ENCODE measurements around the gene TSFM.
A peak's percentile ranks its signal among the peaks of the same experiment; 100 is the strongest.

The TSFM gene

DNA sequence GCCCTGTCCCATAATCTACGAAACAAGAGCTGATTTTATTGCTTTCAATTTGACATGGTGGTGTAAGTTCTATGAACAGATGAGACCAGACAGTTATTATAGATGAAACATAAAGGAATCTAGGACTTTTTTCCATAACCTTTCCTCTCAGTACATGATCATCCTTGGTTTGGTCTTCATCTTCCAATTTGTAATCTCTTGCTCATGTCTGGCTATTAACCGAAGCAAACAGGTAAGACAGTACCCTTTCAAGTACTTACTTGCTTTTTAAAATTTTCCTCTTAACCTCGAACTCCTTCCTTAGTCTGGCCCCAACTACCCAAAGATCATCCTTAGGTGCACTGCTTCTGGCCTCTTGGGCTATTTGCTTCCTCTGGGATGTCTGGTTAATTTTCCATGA is 36.6 kb upstream of the TSFM start:
- no peak for DNase-seq (ENCODE audit: low read depth, low spot score)

DNA sequence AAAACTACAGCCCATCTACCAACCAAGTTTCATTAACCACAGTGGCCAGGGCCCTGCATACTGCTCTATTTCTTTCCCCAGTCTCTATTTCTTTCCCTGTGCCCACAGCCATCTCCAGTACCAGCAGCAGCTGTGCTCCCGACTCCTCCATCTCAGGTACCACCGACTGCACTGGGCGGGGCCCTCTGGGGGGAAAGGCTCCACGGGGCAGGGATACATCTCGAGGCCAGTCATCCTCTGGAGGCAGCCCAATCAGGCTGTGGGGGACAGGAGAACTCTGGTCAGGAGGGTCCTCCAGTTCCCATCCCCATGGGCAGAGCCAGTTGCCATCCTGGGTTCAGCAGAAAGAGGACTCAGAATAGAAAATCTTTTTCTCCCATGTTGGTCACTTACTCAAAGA is 33.5 kb upstream of the TSFM start:
- no peak for DNase-seq (ENCODE audit: low read depth, low spot score)

DNA sequence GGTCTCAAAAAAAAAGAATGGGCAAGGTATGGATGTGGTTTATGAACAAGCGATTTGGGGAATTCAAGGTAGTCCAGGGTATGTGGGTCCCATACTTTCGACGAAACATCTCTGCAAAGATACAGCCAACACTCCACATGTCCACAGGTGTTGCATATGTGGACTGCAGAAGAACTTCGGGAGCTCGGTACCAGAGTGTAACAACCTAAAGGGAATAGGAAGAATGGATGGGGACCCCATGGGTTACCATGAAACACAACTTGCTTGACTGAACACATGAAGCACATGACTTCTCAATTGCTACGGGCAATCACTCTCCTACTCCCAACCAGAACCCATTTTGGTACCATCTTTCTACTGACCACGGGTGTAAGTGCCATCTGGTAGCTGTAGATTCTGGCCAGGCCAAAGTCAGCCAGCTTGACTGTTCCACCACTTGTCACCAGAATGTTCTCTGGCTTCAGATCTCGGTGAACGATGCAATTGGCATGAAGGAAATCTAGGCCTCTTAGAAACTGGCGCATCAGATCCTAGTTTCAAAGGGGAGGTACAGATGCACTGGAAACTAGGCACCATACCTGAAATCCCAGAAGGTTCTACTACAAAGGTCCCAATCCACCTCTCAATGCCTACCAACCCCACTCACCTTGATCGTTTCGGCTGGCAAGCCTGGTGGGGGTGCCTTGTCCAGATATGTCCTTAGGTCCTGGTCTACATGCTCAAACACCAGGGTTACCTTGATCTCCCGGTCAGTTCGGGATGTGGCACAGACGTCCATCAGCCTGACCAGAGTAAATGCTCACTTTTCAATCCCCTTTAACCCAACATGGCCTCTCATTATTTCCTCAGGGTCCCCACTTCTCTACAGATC is 31.8 kb upstream of the TSFM start:
- DNase-seq (ENCODE audit: low read depth, low spot score): no peak

DNA sequence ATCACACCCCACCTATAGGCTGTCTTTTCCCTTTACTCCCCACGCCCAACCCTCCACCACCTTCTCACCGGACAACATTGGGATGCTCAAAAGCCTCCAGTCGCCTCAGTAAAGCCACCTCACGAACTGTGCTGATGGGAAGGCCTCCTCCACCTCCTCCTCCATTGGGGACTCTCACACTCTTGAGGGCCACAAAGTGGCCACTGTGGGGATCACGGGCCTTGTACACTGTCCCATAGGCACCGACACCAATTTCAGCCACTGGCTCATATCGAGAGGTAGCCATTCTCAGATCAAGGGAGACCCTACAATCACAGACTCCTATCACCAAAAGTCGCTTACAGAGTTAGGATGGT is 31.2 kb upstream of the TSFM start:
- DNase-seq (ENCODE audit: low read depth, low spot score): no peak

DNA sequence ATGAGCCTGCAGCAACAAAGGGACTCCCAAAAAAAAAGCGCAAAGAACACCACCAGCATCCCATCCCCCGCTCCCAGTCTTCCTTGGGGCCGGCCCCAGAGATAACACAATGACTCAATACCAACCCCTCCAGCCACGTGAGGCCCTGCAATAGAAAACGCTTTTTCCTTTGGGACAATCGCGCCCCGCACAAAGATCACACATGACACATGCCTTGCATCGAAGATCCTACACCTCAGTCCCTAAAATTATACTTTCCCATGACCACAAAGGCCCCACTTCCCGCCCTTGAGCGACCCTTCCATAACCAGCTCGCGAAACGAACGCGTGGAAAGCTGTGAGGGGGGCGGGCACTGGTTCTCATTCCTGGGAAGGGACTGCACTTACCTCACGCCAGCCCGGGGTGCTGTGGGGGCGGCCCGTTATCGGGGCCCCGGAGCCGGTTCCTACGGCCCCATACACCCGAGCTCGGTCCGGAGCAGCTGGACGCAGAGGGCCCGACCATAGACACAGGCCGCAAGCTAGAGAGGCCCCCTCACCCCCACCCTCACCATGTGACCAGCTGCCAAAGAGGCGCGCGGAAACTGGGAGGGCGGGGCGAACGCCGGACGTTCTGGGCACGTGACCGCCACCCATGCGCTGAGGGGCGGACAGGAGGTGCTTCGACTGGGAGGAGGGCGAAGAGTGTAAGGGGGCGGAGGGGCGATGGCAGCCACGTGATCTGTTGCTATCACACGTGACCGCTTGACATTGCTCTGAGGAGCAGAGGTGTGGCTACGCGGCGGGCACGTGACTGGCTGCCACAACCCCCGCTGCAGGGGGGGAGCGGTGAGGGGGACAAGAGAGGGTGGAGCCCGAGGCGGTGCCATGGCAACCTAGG is 30.6 kb upstream of the TSFM start, which contains the start of gene CDK4:
TSS of gene CDK4 (minus strand) at position 523 of the 880 bp plus-strand sequence. CDS start 593 bp downstream, outside the sequence.
- peak; percentile 96 for DNase-seq (ENCODE audit: low read depth, low spot score)

DNA sequence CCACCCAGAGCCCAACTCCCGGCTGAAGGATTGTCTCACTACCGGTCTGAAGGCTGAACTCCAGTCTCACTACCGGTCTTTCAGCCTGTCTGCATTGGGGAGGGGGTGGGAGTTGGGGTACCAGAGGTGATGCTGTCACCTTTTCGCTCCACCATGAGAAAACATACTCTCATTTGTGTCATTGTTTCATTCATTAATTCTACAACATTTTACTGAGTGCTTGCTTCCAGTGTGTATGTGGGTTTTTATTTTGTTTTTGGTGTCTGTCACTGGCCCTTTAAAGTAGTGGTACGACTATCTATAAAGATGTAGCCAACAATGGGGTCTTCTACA is 30.0 kb upstream of the TSFM start:
- DNase-seq (ENCODE audit: low read depth, low spot score): no peak

DNA sequence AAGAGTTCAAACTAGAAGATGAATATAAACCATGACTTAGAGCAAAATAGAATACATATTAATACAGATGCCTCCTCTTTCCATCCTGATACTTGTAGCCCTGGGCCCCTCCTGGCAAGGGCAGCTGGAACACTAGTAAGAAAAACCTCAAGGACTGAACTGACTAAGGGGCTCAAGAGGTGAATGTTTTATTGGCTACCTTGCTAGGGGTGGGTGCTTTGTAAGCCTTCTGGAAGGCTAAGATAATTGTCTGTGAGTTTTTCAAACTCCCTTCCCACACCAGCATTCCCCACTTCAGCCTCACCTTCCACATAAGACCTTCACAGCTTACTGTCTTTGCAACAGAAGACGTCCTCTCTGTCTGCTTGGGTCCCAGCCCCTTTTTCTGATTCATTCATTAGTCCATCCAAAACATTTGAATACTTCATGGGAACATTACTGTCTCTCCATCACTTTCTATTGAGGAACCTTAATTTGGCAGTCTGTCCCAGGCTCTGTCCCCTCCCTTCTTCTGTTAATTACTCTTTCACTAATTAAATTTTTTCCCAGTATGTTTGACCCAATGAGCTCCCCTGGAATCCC is 28.7 kb upstream of the TSFM start:
- no peak for DNase-seq (ENCODE audit: low read depth, low spot score)

DNA sequence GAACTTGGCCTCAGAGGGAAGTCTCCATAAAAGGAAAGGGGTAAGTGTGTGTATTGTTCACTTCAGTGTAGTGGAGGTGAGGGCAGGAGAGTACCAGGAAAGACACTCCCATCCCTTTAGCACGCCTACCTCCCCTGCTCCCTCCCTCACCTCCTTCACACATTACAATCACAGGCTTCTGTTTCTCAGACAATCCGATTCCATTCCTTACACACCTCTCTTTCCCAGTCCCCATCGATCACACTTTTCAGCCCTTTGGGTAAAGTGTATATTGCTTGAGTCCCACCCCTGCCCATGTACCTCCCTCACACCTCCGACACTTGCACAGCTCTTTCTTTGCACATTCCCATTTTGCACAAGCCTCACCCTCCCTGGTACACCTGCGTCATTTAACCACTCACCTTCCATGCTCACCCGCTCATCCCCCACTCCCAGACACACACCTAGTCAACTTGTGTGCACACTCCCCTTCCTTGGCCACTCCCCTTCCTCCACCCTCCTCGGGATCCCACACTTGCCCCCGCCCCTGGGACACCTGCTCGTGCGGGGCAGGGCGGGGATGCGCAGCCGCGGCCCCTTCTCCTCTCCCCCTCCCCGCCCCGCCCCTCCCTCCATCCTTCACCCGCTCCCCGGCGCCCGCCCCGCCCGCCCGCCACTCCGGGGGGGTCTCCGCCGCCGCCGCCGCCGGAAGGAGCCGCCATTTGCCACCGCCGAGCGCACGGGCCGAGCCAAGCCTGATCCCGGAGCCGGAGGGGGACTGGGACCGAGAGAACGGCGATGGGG is 28.0 kb upstream of the TSFM start, which contains the start of gene MARCHF9:
TSS of gene MARCHF9 (plus strand) at position 693 of the 783 bp plus-strand sequence. CDS start 426 bp downstream, outside the sequence.
- peak; percentile 59 for DNase-seq (ENCODE audit: low read depth, low spot score)

DNA sequence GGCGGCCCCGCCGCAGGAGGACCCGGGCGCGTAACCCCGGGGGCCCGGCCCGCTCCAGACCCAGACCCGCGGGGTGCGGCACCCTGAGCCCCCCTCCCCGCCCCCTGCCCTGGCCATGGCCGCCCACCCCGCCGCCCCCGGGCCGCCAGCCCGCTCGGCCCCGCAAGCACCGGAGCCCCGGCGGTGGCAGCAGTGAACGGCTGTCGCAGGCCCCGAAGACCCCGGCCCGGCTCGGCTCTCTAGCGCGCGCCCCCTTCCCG is 27.5 kb upstream of the TSFM start:
- no peak for DNase-seq (ENCODE audit: low read depth, low spot score)

DNA sequence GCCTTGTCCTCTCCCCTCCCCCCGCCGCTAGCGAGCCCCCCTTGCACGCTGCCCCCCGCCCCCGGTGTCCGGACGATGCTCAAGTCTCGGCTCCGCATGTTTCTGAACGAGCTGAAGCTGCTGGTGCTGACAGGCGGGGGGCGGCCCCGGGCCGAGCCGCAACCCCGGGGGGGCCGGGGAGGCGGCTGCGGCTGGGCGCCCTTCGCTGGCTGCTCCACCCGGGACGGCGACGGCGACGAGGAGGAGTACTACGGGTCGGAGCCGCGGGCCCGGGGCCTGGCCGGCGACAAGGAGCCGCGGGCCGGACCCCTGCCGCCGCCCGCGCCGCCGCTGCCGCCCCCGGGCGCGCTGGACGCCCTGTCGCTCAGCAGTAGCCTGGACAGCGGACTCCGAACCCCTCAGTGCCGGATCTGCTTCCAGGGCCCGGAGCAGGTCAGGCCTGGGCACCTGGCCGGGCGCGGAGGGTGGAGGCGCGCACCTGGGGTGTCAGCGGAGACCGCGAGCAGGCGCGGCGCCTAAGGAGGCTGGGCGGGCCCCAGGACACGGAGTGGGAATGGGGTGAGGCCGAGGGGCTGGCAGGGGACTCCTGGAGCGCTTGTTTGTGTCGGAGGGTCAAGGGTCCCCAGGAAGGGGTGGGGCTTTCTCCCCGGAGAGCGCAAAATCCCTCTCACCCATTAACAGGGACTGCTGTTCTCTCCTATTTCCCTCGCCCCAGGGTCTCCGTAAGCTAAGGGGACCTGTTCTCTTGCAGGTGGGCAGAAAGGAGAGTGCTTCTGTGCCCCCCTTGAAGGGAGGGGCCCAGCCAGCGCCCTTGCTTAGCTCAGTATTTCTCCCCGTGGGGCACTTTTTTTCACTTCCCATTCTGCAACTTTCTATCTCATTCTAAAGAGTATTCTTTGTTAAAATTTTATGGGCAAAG is 26.9 kb upstream of the TSFM start:
- DNase-seq (ENCODE audit: low read depth, low spot score): no peak

DNA sequence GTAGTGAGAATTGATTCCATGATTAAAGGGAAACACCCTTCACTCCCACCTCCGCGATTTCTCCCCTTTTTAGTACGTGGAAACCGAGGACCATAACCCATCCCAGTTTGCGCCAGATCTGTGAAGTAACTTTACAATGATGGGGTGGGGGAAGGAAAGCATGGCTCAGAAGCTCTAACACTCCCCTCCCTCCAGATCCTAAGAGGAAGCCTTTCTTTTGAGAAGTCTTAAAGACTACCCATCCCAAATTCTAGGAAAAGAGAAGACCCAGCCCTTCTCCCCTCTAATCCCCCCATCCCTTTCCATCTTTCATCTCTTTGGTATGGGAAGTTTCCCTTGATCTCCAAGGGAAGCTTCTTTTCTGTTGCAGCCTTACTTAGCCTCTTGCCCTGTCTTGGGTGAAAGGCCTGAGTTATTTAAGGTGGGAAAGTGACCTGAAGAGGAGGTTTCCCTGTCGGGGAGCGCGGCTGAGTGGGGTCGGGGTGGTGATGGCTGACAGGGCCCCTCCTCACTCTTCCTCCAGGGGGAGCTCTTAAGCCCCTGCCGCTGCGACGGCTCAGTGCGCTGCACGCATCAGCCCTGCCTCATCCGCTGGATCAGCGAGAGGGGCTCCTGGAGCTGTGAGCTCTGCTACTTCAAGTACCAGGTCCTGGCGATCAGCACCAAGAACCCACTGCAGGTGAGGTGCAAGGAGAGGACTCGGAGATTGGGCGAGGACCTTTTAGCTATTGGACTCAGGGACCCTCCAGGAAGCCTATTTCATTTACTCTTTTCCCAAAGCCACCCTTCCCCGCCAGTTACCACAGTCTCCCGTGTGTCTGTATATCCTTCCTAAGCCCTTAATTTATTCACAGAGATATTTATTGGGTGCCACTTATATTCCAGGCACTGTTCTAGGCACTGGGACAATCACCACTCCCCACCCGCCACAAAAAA is 25.9 kb upstream of the TSFM start:
- DNase-seq (ENCODE audit: low read depth, low spot score): peak; percentile 55

DNA sequence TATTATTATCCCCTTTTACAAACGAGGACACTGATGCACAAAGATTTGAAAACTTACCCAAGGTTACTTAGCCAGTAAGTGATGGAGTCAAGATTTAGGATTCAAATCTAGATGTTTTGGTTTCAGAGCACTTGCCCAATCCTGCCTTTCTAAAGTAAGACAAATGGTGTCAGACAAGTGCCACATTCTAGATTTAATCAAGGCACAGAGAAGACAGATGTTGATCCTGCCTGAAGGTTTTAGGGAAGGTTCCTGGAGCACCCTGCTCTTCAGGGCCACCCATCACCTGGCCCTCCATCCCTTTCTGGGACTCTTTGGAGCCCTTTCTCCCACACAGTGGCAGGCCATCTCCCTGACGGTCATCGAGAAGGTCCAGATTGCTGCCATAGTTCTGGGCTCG is 24.8 kb upstream of the TSFM start:
- no peak for DNase-seq (ENCODE audit: low read depth, low spot score)

DNA sequence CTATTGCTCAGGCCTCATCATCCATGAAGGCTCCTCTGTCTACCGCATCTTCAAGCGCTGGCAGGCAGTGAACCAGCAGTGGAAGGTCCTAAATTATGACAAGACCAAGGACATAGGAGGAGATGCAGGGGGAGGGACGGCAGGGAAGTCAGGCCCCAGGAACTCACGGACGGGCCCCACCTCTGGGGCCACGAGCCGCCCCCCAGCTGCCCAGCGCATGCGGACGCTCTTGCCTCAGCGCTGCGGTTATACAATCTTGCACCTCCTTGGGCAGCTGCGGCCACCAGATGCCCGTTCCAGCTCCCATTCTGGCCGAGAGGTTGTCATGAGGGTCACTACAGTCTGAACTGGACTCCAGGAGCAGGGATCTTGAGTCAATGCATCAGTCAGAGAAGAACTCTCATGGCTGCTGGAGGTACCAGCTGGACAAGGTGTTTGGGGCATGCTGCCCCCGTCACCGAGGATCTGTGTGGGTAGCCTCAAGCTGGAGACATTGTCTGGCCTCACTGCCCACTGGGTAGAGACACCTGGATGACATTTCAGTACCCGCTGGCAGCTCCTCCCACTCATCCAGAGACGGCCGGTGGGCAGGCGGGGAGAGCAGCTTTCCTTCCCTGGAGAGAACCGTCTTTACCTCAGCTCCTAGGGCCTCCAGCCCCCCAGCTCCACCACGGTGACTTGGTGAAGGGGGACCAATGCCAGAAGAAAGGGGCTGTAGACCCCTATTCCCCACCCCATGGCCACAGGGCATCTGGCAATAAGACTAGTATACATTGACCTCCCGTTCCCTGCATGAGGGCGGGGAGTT is 23.8 kb upstream of the TSFM start:
- DNase-seq (ENCODE audit: low read depth, low spot score): no peak

DNA sequence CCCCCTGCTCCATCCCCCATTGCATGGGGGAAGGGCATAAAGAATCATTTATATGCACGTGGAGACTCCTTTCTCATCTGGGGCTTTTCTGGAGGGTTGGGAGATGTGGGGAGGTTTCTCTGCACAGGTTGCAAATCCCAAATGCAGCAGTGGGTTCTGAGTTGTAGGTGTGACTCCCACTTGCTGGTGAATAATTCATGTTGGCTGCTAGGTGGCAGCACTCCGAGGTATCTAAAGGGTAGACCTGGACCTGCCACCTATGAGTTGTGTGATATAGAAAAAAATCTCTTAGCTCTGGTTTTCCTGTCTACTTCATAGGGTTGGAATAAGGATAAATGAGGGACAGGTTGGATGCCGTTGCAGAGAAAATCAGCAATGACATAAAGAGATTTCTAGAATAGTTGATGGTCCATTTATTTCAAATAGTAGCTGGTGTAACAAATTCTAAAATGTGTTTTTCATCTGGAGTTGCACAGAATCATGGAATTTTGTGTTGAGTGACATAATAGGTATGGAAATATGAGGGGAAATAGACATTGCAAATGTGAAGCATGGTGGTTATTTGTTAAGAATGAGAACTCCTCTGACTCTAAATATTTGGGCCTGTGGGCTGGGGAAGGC is 23.1 kb upstream of the TSFM start:
- no peak for DNase-seq (ENCODE audit: low read depth, low spot score)

DNA sequence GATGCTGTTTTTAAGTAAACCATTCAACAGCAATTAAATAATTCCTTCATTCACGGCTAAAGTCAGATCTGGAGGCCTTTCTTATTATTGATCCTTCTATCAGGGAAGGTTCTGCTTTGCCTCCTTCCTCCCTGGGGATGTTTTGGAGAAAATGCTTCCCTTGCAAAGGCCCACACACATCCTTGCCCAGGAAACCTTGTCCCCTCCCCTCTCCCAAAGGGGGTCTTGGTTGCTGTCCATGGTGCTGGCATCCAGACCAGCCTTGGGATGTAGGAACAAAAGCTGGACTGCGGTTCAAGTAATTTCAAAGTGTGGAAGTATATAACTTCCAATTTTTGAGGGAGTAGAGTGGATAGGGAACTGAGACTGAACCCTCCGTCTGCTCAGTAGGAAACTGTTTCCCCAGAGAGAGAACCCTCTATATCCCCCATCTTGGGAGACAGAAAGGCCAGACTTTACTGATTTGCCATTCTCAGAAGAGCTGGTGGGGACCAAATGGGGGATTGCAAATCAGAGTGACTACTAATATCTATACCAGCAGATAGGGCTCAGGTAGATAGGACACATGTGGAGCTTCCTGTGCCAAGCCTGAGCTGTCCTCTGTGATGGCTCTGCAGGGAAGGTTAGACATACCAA is 22.1 kb upstream of the TSFM start:
- DNase-seq (ENCODE audit: low read depth, low spot score): no peak

DNA sequence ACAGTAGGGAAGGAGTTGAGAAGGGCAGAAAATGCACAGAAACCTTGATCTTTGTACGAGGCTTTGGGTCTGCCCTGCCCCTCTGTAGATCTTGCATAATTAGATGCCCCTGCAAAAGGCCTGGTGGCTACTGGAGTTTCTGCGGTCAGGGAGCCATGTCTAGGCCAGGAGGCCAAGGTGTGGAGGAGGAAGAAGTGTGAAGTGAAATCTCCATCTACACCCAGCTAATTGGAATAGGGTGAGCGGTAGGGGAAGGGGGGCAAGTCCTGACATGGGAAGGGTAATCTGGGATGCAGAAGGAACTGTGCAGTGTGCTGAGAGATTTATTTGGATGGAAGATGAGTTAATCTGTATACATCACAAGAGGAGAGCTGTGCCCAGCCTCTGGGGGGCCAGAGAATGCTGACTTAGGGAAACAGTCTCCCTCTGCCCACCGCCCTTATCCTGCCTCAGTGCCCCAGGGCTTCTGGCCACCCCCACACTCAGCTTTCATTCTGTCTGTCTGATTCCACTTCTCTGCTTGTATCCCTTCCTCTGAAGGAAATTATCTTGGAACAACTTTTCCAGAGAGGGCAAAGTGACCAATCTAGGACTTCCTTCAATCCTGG is 21.1 kb upstream of the TSFM start:
- DNase-seq (ENCODE audit: low read depth, low spot score): no peak

DNA sequence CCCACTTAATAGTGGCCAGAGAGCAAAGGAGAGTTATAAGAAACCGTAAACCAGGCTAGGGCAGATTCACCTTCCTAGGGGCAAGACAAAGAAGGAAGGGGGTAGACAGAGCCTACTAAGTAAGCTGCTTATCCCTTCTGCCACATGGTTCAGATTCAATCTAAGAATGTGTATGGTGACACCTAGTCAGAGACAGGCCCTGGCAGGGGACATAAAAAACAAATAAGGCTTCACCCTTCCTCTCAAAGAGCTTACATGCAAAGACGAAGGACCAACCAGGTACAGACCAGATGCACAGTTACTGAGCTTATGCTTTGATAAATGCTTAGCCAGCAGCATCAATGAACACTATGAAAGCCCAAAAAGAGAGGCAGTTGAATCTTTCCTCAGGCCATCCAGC is 20.1 kb upstream of the TSFM start:
- DNase-seq (ENCODE audit: low read depth, low spot score): no peak

Data from activated naive CD8-positive, alpha-beta T cell treated with anti-CD3 and anti-CD28 coated beads, Interleukin-2, amount 50 U/mL, for 16 hours (primary cell).